HG03159 (cell line): ENCODE data around the gene PDZK1.
"Not testable (repeated sequence)": the region's sequence is repeated elsewhere in the genome, so short reads cannot be mapped to it uniquely, and the experiment has no call there.

ENCODE experiments used
- ATAC-seq: cut with Tn5 transposase; IDR thresholded peaks from one replicate; pipeline ENCODE4 v1.9.1; 2021; ENCODE audit warnings: mild to moderate bottlenecking, moderate library complexity; ENCODE audit not compliant: unreplicated experiment

PDZK1 gene

DNA sequence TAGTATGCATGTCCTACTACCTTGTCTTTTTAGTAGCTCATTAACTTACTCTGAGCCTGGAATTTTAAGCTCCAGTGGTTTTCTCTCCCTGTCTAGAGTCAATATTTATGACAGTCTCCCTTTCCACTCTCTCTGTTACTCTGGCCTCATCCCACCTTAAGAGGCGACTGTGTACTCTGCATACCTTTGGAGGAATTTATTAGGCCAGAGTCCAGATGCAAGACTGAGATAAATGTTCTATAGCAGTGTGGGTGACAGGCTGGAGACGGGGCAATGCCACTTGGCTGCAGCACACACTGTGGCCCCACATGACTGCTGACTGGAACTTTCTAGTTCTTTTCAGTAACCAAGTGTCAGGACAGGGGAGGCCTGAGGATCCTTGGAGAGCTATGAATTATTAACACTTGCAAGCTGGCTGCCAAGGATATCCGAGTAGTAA, 4.1 kb upstream of the PDZK1 start:
- no peak for ATAC-seq

DNA sequence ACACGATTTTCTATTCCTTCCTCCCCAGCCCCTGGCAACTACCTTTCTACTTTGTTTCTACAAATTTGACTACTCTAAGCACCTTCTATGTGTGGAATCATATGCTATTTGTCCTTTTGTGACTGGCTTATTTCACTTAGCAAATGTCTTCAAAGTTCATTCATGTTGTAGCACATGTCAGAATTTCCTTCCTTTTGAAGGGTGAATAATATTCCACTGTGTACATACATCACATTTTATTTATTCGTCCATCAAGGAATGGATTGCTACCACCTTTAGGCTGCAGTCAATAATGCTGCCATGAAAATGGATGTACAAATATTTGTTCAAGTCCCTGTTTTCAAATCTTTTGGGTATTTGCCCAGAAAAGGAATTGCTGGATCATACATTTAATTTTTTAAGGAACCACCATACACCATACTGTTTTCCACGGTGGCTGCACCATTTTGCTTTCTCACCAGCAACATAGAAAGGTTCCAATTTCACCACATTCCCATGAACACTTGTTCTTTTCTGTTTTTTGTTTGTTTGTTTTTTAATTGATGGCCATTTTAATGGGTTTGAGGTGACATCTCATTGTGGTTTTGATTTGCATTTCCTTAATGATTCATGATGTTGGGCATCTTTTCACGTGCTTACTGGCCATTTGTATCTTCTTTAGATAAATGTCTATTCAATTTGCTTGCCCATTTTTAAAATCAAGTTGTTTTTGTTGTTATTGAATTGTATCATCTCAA, 3.3 kb upstream of the PDZK1 start:
- ATAC-seq = no peak

DNA sequence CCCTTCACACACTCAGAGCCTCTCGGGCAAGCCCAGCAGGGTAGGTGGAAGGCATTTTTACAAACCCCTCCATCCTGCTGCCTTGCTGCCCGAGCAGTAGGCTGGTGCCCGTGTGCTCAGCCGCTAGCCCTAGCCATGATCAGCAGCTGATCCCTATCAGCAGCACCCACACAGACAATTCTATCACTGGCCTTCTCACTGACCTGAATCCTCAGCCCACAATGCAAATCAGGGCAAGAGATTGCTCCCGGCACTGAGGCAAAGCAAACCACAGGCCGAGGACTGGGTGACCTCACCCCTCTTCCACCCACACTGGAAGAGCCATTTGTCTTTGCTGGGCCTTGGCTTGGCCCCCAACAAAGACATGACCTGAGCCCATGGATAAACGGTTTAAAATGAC, 895 bp upstream of the PDZK1 start:
- ATAC-seq = no peak

DNA sequence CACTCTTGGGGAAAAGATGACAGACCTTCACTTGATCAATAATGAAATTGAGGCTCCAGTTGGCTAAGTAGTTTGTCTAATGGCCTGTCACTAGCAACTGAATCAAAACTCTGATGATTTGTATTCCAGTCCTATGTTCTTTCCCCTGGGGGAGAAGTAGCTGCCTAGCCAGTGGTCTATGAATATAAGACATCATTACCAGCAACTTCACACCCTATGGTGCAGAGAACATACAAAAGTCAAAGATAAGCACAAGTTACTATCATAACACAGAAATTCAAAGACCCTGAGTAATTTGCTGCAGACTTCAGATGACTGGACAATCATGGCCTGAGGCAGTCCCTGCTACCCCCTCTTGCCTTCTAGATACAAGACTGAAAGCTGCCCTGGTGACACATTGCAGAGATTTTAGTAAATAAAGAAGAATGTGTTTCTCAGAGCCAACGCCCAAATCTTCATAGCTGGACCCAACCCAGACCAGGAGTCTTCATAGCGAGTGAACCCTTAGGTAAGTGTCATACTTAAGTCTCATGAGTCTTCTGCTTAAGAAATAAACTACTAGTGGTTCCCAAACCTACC, 993 bp downstream of the PDZK1 start:
- no peak for ATAC-seq

DNA sequence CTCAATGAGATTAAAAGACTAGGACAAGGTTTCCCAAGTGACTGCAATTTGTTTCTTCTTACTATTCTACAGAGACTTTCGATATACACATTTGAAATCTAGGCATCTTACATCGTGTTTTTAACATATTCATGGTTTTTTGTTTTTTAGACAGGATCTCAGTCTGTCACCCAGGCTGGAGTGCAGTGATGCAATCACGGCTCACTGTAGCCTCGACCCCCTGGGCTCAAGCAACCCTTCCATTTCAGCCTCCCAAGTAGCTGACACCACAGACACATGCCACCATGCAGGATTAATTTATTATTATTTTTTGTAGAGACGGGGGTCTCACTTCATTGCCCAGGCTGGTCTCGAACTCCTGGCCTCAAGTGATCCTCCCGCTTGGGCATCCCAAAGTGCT, 1.5 kb downstream of the PDZK1 start:
- no peak for ATAC-seq

DNA sequence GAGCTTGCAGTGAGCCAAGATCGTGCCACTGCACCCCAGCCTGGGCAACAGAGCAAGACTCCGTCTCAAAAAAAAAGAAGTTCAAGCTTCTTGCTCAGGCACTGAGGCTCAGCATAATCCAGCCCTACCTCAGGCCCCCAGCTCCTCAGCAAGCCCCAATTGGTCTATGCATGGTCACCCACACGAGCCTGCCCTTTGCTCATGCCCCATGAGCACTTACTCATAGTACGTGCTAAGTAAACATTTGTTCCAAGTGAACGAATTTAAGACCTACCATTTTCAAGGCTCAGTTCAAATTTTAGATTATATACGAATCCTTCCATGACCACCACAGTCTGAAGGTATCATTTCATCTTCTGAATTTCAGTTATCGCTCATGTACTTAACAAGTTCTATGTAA, 4.3 kb downstream of the PDZK1 start:
- ATAC-seq = no peak

DNA sequence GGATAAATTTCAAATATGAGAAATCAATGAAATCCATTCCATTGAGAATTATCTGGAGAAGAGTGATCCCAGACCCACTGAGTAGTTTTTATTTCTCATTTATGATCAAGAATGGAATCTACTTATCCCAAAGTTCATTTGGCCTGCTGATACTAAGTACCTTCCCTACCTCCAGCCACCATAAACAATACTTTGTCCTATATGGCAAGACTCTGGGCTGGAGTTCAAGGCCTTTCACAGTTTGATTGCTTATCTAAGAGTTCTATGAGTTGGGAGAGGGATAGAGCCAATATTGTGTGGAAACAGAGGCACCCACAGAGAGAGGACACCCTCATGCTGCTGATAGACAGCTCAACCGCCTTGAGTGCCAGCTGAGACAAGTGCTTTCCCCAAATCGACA, 5.1 kb downstream of the PDZK1 start:
- no peak for ATAC-seq

DNA sequence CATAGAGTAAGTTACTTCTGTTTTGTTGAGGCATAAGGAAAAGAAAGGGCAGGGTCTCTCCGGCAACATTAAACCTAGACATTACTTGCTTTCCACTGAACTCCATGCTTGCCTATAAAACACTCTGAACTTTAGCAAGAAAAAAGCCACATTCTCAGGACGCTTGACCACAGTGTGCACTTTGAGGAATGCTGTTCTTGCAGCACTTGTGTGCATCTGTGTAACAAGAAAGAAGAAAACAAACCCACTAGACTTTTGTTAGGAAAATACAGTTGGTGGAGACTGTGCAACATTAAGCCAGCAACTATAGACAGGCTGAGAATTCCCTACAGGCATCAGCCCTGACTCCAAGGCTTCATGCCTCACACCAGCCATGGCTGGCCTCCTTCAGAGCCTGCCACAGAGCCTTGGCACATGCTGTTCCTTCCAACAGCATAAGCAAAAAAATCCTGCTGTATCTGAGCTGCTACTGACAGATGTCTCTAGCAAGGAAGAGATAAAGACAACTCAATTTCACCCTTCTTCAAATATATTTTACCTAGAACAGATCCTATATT, 5.8 kb downstream of the PDZK1 start:
- ATAC-seq = no peak

DNA sequence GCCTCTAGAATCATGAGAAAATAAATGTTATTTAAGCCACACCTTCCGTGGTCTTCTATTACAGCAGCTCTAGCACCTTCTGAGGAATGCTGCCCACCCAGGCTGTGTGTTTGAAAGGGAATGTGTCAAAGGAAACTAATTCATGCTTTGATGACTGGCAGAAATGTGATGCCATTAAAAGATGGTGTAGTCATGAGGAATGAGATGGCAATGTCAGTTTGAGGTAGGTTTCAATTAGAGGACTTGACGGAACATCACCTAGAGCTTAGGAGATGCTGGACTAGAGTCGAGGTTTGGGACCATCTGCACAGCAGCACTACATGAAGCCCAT, 10.6 kb downstream of the PDZK1 start:
- no peak for ATAC-seq

DNA sequence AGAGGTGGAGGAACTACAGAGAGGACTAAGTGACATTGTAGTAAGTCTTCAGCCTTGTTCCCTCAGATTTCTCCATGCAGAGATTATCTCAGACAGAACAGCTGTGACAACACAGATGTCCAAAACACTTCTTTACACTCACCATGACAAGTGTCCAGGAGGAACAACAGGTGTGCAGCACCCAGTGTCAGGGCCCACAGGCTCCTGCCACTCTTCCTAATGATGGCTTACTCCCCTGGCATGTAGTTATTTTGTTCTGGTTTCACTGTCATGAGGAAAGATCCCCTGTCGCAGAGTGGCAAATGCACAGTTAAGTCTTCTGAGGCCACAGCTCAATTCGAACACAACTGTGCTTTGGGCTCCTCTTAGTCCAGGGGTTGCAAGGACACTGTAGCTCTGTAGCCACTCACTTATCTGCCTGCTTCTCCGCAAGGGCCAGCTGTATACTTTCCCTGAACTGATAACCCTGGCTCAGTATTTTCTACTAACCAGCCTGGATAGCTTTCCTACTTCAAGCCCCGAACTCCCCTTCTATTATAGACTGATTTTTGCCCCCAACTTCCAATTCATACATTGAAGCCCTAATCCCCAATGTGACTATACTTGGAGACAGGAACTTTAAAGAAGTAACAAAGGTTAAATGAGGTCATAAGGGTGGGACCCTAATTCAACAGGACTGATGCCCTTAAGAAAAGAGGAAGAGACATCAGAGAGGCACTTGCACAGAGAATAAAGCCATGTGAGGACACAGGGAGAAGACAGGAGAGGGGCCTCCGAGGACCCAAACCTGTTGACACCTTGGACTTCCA, 11.1 kb downstream of the PDZK1 start:
- no peak for ATAC-seq

DNA sequence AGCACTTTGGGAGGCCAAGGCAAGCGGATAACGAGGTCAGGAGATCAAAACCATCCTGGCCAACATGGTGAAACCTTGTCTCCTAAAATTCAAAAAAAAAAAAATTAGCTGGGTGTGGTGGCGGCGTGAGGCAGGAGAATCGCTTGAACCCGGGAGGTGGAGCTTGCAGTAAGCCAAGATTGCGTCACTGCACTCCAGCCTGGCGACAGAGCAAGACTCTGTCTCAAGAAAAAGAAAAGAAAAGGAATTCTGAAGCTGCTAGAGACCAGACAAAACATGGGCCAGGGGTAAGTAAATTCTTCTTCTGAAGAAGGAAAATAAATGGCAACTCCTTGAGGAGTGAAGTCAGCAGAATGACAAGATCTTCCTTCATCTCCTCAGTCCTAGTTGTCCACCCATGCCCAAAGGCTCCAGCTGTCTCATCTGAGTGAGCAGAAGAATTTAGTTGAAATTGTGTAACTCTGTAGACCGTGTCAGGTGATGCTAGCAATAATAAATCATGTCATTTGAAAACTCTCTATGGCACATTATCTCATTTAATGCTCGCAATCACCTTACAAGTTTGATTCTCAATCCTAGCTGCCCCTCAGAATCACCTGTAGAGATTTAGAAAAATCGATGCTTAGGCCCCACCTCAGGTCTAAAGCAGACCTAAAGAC, 14.3 kb downstream of the PDZK1 start:
- ATAC-seq = no peak

DNA sequence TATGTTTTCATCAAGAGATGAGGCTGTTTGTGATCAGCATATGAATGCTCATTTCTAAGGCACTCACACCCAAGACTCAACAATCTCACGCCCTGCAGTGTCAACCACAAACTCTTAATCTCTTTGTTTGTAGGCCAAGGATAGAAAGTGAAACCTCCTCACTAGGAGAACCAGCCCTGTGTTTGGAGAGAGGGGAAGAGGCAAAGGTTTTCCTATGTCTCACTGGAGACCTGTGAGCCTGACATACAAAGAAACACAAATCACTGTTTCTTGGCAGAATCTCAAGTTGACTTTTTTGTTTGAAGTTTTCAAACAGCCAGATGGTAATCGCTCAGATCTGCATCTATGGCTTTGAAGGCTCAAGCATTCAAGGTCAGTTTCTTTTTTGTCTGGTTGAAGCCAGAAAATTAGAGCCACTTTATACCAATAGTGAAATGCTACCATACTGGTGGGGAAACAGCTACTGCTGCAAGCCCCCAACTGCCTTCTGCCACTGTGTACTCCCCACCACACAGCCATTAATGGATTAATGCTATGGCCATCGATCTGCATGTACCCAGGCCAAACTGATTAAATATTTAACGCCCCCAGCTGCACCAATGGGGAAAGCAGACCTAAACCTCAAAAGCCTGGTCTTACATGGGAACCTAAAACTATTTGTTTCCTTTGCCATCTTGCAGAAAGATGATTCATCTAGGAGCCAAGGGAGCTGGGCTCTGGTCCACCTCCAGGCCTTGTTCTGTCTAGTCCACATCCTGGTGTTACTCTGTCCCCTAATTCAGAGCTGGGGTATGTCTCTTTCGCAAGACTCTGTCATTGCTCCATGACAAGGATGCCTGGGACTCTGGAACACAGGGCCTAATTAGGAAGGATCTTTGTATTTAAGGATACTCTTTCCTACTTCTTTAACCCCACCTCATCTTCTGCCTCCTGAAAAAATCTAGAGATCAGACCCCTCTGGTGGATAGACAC, 16.3 kb downstream of the PDZK1 start:
- peak; percentile 66 for ATAC-seq

DNA sequence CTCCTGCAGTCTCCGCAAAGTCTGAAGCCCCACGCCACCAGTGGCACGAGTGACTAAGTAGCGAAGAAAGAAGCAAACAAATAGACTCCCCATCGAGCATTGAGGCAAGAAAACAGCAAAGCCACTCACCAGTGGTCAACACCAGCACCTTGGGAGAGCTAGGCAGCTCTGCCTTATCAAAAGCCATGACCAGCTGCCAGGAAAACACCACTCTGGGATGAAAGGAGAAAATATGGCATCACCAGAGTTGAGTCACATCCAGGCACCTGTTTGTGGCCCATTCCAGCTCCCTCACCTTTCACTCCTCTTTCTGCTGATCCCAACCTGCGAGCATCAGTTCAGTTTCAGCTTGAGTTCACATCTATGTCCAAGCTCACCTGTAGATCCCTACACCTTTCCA, 17.2 kb downstream of the PDZK1 start:
- no peak for ATAC-seq

DNA sequence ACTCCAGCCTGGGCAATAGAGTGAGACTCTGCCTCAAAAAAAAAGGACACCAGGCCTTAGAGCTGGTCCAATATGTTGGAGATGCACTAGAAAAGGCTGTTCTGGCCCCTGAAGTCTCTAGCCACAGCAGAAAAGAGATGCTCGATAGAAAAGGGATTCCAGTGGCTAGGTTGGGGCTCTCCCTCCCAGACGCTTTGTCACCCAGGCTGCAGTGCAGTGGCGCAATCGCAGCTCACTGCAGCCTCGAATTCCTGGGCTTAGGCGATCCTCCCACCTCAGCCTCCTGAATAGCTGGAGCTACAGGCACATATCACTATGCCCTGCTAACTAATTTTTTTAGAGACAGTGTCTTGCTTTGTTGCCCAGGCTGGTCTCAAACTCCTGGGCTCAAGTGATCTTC, 18.2 kb downstream of the PDZK1 start:
- ATAC-seq = no peak

DNA sequence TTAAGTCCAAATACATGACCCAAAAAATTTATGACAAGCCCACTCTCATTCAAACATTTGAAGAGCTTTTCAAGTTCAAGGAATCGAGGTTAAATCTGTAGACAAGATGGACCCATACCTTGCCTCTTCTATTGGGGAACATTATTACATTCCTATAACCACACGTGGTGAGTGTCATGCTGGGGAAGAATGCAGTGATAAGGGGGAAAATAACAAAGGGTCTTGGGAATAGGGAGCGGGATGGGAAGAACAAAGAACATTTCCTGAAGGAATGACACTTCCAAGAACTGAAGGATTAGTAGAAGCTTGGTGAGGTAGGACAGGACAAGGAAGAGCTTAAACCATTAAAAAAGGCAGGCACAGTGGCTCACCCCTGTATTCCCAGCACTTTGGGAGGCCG, 18.8 kb downstream of the PDZK1 start:
- ATAC-seq = no peak

DNA sequence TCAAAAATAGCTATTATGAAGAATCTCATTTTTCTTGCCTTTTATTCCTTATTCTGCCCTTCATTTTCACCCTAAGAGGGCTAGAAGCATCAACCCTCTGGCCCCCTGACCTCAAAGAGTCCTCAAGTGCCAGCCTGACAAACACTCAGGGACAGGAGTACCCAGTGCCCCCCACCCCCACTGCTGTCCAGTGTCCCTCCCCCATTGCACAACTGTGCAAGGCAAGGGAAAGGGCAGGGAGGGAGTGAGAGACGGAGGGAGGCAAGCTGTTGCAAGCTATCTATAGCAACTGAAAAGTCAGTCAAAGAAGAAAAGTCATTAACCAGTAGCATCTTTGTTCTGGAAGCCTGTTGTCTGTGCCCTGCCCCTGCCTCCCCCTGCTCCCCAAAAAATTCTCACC, 21.1 kb downstream of the PDZK1 start:
- not testable (repeated sequence) for ATAC-seq

DNA sequence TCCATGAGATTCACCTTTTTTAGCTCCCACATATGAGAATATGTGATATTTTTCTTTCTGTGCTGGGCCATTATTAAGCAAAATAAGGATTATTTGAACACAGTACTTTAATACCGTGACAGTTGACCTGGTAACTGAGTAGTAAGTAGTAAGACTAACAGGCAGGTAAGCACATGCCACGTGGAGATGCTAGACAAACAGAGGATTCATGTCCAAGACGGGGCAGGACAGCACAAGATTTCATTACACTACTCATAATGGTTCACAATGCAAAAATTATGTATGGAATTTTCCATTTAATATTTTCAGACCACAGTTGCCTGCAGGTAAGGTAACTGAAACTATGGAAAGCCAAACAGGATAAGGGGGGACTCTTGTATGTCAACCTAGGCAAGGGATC, 22.3 kb downstream of the PDZK1 start:
- ATAC-seq = not testable (repeated sequence)

DNA sequence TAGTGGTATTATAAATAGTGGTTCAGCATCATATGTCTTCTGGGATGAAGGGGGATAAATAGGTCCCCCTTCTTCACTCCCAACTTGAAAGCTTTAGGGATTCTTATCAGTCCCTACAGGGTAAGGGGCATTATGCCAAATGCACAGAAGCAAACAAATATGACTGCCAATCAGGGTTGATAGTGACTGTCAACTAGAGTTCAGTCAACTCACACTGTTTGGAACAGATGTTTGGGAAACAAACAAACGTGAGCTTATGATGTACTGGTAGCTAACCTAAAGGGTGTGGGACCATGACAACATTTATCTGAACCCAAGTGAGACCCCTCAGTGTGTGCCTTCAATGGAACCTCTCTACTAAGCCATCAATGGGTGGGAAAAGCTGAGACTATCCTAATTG, 34.0 kb downstream of the PDZK1 start:
- not testable (repeated sequence) for ATAC-seq

DNA sequence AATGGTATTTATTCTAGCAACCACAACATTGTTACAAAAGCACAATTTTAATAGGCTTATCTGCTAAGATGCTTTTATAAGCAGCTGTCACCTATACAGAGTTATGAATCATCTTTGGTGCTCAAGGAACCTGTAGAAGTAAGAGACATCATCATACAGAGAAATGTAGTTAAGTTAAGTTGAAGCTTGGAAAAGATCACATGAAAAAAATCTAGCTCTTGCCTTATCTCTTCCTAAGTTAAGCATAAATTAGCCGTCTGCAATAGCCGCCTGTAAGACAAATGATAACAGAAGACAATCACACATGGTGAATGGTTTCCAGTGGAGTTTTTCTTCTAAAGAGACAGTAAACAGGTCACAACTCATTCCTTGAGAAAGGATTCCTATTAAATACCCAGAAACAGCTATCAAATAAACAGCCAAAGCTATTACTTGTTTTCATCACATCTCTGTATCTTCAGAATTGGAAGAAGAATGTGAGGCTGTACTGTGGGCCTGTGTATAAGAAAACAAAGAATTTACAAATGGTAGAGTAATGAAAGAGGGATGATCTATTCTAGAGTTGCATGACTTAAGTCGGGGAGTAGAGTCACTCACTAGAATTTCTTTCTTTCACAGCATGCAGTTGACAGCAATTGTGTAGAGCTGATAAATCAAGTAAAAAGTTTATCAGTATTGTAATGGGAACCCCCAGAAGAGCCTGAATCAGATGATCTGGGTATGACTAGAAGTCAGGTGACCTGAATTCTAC, 36.0 kb downstream of the PDZK1 start:
- ATAC-seq = not testable (repeated sequence)
